ENCODE results near the gene PPP5C.

Gene PPP5C

DNA sequence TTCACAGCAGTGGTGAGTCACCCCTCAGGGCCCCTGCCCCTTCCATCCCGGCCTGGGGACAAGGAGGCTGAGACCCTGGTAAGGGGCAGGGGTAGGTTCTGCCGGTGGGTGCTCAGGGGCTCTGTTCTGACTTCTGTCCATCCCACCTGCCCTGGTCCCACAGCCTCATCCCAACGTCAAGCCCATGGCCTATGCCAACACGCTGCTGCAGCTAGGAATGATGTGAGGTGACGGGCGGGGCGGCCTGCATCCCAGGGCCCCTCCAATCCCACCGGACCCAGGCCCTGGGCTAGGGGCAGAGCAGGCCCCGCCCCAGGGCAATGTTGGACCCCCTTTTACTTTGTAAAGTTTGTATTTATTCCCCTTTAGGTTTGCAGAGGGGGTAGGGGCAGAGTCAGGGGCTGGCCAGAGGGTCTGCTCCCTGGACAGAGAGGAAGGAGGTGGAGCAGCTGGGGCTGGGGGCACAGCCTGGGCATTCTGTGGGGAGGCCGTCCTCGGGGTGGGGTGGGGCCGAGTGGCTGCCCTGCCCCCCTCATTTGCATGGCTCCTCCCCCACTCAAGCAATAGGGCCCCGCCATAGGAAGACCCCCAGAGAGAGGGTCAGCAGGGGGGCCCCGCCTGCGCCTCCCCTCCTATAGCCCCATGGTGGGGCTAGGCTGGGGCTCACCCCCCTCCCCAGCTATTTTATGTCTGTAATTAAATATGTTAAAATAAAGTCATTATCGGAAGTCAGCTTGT, 43.4 kb downstream of the PPP5C start:
- no peak overlapping the region for H3K27ac ChIP-seq (ENCODE audit: low read length)
- H3K9me3 ChIP-seq (ENCODE audit: insufficient read depth, low read length, severe bottlenecking) = no peaks in the 10 kb centered on the region
- H3K79me2 ChIP-seq (ENCODE audit: insufficient read depth, low read length) = no peaks in the 10 kb centered on the region
- no peaks in the 10 kb centered on the region for H3K27me3 ChIP-seq (ENCODE audit: insufficient read depth, low read length, poor library complexity)
- no peak overlapping the region for H2AFZ ChIP-seq (ENCODE audit: low read depth, low read length)
- TF ChIP-seq EZH2 (IDR thresholded peaks at IDR 0.05; ENCODE audit: borderline replicate concordance, low read depth, low read length, severe bottlenecking) = no peak
- TF ChIP-seq, protein P1, sequence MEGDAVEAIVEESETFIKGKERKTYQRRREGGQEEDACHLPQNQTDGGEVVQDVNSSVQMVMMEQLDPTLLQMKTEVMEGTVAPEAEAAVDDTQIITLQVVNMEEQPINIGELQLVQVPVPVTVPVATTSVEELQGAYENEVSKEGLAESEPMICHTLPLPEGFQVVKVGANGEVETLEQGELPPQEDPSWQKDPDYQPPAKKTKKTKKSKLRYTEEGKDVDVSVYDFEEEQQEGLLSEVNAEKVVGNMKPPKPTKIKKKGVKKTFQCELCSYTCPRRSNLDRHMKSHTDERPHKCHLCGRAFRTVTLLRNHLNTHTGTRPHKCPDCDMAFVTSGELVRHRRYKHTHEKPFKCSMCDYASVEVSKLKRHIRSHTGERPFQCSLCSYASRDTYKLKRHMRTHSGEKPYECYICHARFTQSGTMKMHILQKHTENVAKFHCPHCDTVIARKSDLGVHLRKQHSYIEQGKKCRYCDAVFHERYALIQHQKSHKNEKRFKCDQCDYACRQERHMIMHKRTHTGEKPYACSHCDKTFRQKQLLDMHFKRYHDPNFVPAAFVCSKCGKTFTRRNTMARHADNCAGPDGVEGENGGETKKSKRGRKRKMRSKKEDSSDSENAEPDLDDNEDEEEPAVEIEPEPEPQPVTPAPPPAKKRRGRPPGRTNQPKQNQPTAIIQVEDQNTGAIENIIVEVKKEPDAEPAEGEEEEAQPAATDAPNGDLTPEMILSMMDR (IDR thresholded peaks at IDR 0.05; ENCODE audit: borderline replicate concordance, extremely low read depth, low read length, poor library complexity, severe bottlenecking) = no peak
- ATAC-seq (ENCODE audit: insufficient read depth, low read depth) (peak; percentile 36; the same call in 1 of the 3 replicates), DNase-seq (no peak)
- H3K4me3 ChIP-seq (ENCODE audit: low read depth in 1 of 2, low read length in 2 of 2) = no peak overlapping the region
- no peak overlapping the region for H3K9ac ChIP-seq (ENCODE audit: low read depth, low read length)
- H4K20me1 ChIP-seq (ENCODE audit: insufficient read depth, low read length) = peaks cover 19% of the 10 kb centered on the region
- H3K36me3 ChIP-seq (ENCODE audit: insufficient read depth, low read length) = peaks cover 66% of the 10 kb centered on the region
- no peaks in the 10 kb centered on the region for H3K4me1 ChIP-seq (ENCODE audit: insufficient read depth, low read length)
- no peak overlapping the region for H3K4me2 ChIP-seq (ENCODE audit: insufficient read depth, low read length)

DNA sequence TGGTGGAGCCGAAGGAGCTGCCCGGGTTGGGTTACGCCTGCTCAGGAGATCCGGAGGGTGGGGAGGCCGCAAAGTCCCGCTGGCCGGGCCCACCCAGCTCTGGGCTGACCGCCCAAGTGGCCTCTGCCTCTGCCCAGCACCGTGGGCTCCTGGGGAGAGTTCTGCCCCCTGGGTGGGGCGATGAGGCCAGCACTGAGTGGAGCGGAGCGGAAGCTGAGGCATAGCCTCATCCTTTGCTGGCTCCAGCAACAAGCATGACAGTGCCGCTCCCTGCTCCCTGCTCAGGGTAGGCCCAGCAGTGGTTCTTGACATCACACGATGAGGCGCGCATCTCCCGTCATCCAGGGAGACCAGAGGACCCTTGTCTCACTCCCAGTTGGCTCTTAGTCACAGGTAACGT, 44.0 kb downstream of the PPP5C start:
- no peak overlapping the region for H3K9ac ChIP-seq (ENCODE audit: low read depth, low read length)
- H3K4me2 ChIP-seq (ENCODE audit: insufficient read depth, low read length) = no peak overlapping the region
- TF ChIP-seq EZH2 (IDR thresholded peaks at IDR 0.05; ENCODE audit: borderline replicate concordance, low read depth, low read length, severe bottlenecking) = no peak
- TF ChIP-seq, protein P1 (IDR thresholded peaks at IDR 0.05; ENCODE audit: borderline replicate concordance, extremely low read depth, low read length, poor library complexity, severe bottlenecking) = no peak
- H3K4me1 ChIP-seq (ENCODE audit: insufficient read depth, low read length) = no peaks in the 10 kb centered on the region
- no peaks in the 10 kb centered on the region for H3K27me3 ChIP-seq (ENCODE audit: insufficient read depth, low read length, poor library complexity)
- H3K9me3 ChIP-seq (ENCODE audit: insufficient read depth, low read length, severe bottlenecking) = no peaks in the 10 kb centered on the region
- H3K36me3 ChIP-seq (ENCODE audit: insufficient read depth, low read length) = peaks cover 61% of the 10 kb centered on the region
- ATAC-seq (ENCODE audit: insufficient read depth, low read depth) (no peak), DNase-seq (no peak)
- no peak overlapping the region for H2AFZ ChIP-seq (ENCODE audit: low read depth, low read length)
- no peak overlapping the region for H3K27ac ChIP-seq (ENCODE audit: low read length)
- H4K20me1 ChIP-seq (ENCODE audit: insufficient read depth, low read length) = peaks cover 19% of the 10 kb centered on the region
- H3K4me3 ChIP-seq (ENCODE audit: low read depth in 1 of 2, low read length in 2 of 2) = no peak overlapping the region
- no peaks in the 10 kb centered on the region for H3K79me2 ChIP-seq (ENCODE audit: insufficient read depth, low read length)

DNA sequence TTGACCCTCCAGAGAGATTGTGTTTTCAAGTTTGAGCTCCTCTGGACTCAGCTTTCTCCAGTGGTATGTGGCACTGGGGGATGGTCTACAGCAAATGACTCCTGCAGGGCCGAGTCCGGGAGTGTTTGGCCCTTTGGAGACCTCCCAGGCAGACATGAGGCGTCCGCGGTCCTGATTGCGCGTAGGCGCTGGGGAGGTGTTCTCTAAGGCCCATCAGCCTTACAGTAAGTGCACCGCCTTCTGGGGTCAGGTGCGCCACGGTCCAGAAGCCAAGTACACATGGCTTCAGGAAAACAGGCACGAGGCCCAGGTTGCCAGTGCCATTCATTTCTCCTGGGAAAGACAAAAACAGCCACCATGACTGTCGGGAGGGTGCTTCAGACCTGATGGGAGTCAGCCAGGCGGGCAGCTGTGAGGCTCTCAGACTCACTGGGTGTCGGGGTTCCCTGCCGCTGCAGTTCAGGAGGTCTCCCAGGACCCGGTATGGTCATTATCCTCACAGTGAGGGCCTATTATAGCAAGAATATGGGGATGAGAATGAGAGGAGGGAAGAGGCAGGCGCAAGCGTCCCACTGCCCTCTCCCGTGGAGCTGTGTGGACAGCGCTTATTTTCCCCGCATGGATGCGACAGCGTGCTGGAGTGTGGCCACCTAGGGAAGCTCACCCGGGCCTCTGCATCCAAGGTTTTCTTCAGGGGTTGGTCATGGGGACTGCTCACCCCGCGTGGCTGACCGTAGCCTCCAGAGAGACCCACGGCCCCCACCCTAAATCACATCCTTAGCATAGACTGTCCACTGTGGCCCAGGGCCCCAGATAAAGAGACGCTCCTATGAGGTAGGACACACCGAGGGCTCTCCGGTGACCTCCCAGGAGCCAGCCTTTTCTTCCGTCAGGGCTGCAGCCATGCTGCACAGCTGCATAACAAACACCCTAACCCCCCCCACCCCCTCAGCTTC, 44.7 kb downstream of the PPP5C start:
- Histone ChIP-seq H3K79me2 (ENCODE audit: insufficient read depth, low read length) (no peaks in the 10 kb centered on the region), H3K4me2 (ENCODE audit: insufficient read depth, low read length) (no peak overlapping the region), H3K9ac (ENCODE audit: low read depth, low read length) (no peak overlapping the region), H3K27me3 (ENCODE audit: insufficient read depth, low read length, poor library complexity) (no peaks in the 10 kb centered on the region), H2AFZ (ENCODE audit: low read depth, low read length) (no peak overlapping the region), H3K9me3 (ENCODE audit: insufficient read depth, low read length, severe bottlenecking) (no peaks in the 10 kb centered on the region), H4K20me1 (ENCODE audit: insufficient read depth, low read length) (peaks cover 19% of the 10 kb centered on the region), H3K36me3 (ENCODE audit: insufficient read depth, low read length) (peaks cover 56% of the 10 kb centered on the region), H3K27ac (ENCODE audit: low read length) (no peak overlapping the region), H3K4me1 (ENCODE audit: insufficient read depth, low read length) (no peaks in the 10 kb centered on the region), H3K4me3 (ENCODE audit: low read depth in 1 of 2, low read length in 2 of 2) (no peak overlapping the region)
- ATAC-seq (ENCODE audit: insufficient read depth, low read depth) (no peak), DNase-seq (no peak)
- no peak for TF ChIP-seq EZH2 (IDR thresholded peaks at IDR 0.05; ENCODE audit: borderline replicate concordance, low read depth, low read length, severe bottlenecking)
- TF ChIP-seq, protein P1 (IDR thresholded peaks at IDR 0.05; ENCODE audit: borderline replicate concordance, extremely low read depth, low read length, poor library complexity, severe bottlenecking) = no peak
